Osteocyte (in vitro differentiated cells): ENCODE measurements around the gene HFE. TPM values are rescaled to one million over a fixed set of nuclear protein-coding genes. Genes with fewer than 3 reads are reported as not detected.

Experiments used
- DNase-seq: peaks from one replicate; pipeline ENCODE4 v3.0.0; 2021; ENCODE audit warnings: mixed read lengths; ENCODE audit not compliant: unreplicated experiment; ENCODE audit errors: extremely low spot score
- H3K27ac Mint-ChIP-seq: one replicate; pipeline ENCODE4 v1.8.0; 2021; ENCODE audit warnings: mild to moderate bottlenecking, mixed read lengths; ENCODE audit not compliant: unreplicated experiment
- H3K27me3 Mint-ChIP-seq: one replicate; pipeline ENCODE4 v1.8.0; 2021; ENCODE audit warnings: mixed read lengths; ENCODE audit not compliant: unreplicated experiment
- H3K36me3 Mint-ChIP-seq: one replicate; pipeline ENCODE4 v1.8.0; 2021; ENCODE audit warnings: mixed read lengths; ENCODE audit not compliant: unreplicated experiment
- H3K4me1 Mint-ChIP-seq: one replicate; pipeline ENCODE4 v1.8.0; 2021; ENCODE audit warnings: mixed read lengths; ENCODE audit not compliant: unreplicated experiment
- H3K4me3 Mint-ChIP-seq: one replicate; pipeline ENCODE4 v1.8.0; 2021; ENCODE audit warnings: mild to moderate bottlenecking, moderate library complexity, mixed read lengths; ENCODE audit not compliant: unreplicated experiment
- H3K9me3 Mint-ChIP-seq: one replicate; pipeline ENCODE4 v1.8.0; 2021; ENCODE audit warnings: mixed read lengths; ENCODE audit not compliant: unreplicated experiment
- CTCF ChIP-seq: fragments of 200-600 bp; sonication (generic); IDR thresholded peaks from 2 replicates; pipeline ENCODE4 v1.5.0; 2021; ENCODE audit warnings: antibody characterized with exemption, mild to moderate bottlenecking, moderate library complexity
- total RNA-seq: library from RNA; stranded (reverse); gene quantifications from 2 replicates; pipeline ENCODE4 v1.2.1, GENCODE V29; 2021

HFE gene
- total RNA-seq, 1 donor from 2014 or later: 6.2 TPM

- DNase-seq: no peak
- no peak overlapping the region for H3K4me3 Mint-ChIP-seq
These were observed 53.2 kb downstream of the HFE start for GRCh38 chr6:26140254-26140966.

GRCh38 chr6:26140967-26141294, 53.7 kb downstream of the HFE start:
- Mint-ChIP-seq H3K4me3 (no peak overlapping the region), H3K9me3 (no peaks in the 10 kb centered on the region), H3K27me3 (no peaks in the 10 kb centered on the region), H3K36me3 (peaks cover 16% of the 10 kb centered on the region), H3K4me1 (no peaks in the 10 kb centered on the region), H3K27ac (no peak overlapping the region)
- TF ChIP-seq CTCF: no peak
- no peak for DNase-seq

More at GRCh38 chr6:26140254-26140966, 53.2 kb downstream of the HFE start:
- H3K4me1 Mint-ChIP-seq: no peaks in the 10 kb centered on the region
- no peak overlapping the region for H3K27ac Mint-ChIP-seq
- no peaks in the 10 kb centered on the region for H3K27me3 Mint-ChIP-seq
- no peak for TF ChIP-seq CTCF
- H3K36me3 Mint-ChIP-seq: peaks cover 16% of the 10 kb centered on the region
- H3K9me3 Mint-ChIP-seq: no peaks in the 10 kb centered on the region

- Mint-ChIP-seq H3K4me1 (no peaks in the 10 kb centered on the region), H3K27ac (no peak overlapping the region), H3K36me3 (peaks cover 16% of the 10 kb centered on the region), H3K4me3 (no peak overlapping the region), H3K9me3 (no peaks in the 10 kb centered on the region), H3K27me3 (no peaks in the 10 kb centered on the region)
- no peak for DNase-seq
- no peak for TF ChIP-seq CTCF
These were observed 54.2 kb downstream of the HFE start for GRCh38 chr6:26141378-26141904.

- Mint-ChIP-seq H3K36me3 (peaks cover 16% of the 10 kb centered on the region), H3K4me1 (no peaks in the 10 kb centered on the region), H3K27ac (no peak overlapping the region), H3K9me3 (no peaks in the 10 kb centered on the region), H3K4me3 (no peak overlapping the region), H3K27me3 (no peaks in the 10 kb centered on the region)
- no peak for TF ChIP-seq CTCF
- DNase-seq: no peak
These were observed 54.8 kb downstream of the HFE start for GRCh38 chr6:26142026-26142425.

Other genes starting within 250 kb of the HFE start
- gene SLC17A3, start 213.2 kb upstream of the HFE start, total RNA-seq: not detected in 2 replicates
- not detected in 2 replicates for gene SLC17A2, start 156.7 kb upstream of the HFE start, total RNA-seq
- gene TRIM38, start 124.6 kb upstream of the HFE start, total RNA-seq: 8.0 and 8.4 TPM in 2 replicates